ENCODE data around the gene ZFX.

The ZFX gene

GRCh38 chrX:24243188-24243587, 93.7 kb downstream of the ZFX start:
- DNase-seq, result no peak

DNA sequence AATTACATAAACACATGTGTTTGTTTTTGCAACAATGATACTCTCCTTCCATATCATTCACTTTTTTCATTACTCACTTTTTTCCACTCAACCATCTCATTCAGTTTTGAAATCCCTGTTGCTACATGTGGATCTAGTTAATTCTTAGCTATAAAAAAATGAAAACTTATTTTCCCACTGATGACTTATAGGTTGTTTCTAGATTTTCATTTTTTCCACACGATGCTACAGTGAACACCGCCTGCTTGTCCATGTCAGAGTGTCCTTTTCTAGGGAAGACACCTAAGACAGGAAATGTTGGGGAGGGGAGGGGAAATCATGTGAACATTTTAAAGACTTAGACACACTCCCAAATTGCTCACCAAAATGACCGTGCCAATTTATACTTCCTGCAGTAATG, 94.2 kb downstream of the ZFX start:
- DNase-seq, result no peak

DNA sequence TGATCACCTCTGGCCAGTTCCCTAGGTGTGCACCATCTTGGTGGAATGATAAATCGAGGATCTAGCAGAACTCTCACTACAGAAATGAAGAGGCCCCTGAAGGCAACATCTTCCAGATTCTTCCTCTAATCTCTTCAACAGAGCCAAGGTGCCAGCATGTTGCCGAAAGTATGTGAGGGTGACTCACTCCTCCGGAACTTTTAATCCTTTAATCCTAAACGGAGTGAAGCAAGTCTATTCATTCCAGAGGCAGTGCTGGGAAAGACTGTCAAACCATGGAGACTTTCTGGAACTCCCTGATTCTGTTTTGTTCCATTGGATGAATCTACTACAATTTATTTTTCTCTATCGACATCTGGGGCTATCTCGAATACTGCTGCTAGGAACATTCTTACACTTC, 95.7 kb downstream of the ZFX start:
- DNase-seq, result no peak

GRCh38 chrX:24248042-24248441, 98.5 kb downstream of the ZFX start:
- DNase-seq, result no peak

DNA sequence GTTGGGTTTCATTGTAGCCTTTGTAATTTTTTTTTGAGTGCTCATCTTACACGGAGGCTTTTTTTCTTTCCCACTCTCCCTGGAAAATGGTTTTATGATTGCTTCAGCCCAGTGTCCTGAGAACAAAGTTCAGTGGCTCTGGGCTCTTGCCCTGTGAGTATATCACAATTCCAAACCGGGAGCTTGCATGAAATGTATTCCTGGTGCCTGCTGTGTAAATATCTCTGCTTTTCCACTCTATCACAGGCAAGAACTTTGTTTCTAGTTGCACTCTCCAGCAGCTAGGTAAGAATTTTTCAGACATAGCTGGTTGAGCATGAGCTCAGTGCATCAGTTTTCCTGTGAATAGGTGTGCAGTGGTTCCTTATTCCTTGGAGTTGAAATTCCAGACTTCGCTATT, 103.5 kb downstream of the ZFX start:
- no peak for DNase-seq

GRCh38 chrX:24253469-24253868, 103.9 kb downstream of the ZFX start:
- no peak for DNase-seq

- DNase-seq, result no peak
Observed at GRCh38 chrX:24257011-24257410, 107.5 kb downstream of the ZFX start.

- DNase-seq, result no peak
Observed at GRCh38 chrX:24259544-24260240, 110.2 kb downstream of the ZFX start.

GRCh38 chrX:24260842-24261550, 111.5 kb downstream of the ZFX start:
- DNase-seq, result no peak

- no peak for DNase-seq
Observed at GRCh38 chrX:24262309-24262708, 112.8 kb downstream of the ZFX start.

- no peak for DNase-seq
Observed at GRCh38 chrX:24264383-24264782, 114.9 kb downstream of the ZFX start.

Data from activated effector memory CD4-positive, alpha-beta T cell treated with Interleukin-2 at 50 U/mL for 16 hours (primary cell).